OCI-LY7 (cell line): ENCODE measurements around the gene SPTB.

Experiments used
- CTCF ChIP-seq: fragments of 200-600 bp; sonication (generic); conservative IDR thresholded peaks from 2 replicates; pipeline ENCODE4 v1.5.1; 2014; ENCODE audit warnings: mild to moderate bottlenecking, antibody characterized with exemption, low read length, moderate library complexity, mixed read lengths
- EZH2phosphoT487 ChIP-seq: fragments of 200-600 bp; sonication (generic); IDR thresholded peaks from 2 replicates; pipeline ENCODE4 v1.6.1; 2018; ENCODE audit warnings: low read depth, borderline replicate concordance, mild to moderate bottlenecking, mixed run types, antibody characterized with exemption, low read length, moderate library complexity, mixed read lengths

- TF ChIP-seq CTCF (no peak), EZH2phosphoT487 (no peak)
Measured at GRCh38 chr14:64875350-64875749, 4.4 kb downstream of the SPTB start.
